ENCODE data around the gene PRAMEF17.
"Not testable (repeated sequence)": the region's sequence is repeated elsewhere in the genome, so short reads cannot be mapped to it uniquely, and the experiment has no call there.

The PRAMEF17 gene, protein sequence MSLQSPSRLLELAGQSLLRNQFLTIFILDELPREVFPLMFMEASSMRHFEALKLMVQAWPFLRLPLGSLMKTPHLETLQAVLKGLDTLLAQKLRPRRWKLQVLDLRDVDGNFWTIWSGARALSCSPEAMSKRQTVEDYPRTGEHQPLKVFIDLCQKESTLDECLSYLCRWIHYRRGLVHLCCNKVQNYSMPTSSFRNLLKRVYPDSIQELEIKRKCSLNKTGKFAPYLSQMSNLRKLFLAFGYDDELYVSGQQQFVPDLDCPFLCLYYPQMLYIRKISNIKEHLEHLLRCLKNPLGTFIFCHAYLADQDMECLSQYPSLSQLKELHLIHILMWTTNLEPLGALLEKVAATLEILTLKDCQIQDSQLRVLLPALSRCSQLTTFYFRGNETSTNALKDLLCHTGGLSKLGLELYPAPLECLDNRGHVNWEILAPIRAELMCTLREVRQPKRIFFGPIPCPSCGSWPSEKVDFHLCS

DNA sequence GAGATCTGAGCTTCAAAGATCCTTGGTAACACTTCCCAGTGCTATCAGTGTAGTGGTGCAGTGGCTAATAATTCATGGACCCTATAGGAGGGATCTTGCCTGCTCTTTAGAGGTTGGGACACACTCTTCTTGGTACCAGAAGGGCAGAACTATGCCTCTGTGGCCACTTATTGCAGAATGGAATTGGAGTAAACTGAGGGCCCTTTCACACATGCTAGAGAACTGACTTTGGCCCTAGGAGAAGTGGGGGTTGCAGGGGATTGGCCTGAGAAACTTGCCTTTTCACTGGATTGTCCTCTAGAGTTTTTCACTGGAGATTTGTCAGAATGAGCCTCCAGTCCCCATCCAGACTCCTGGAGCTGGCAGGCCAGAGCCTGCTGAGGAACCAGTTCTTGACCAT, at the start of gene PRAMEF17:
PRAMEF17 (plus strand) TSS at position 301 of the 400 bp plus-strand sequence; CDS start at position 327, 26 bp downstream.
- DNase-seq (ENCODE audit: low read depth in 2 of 2): not testable (repeated sequence)

DNA sequence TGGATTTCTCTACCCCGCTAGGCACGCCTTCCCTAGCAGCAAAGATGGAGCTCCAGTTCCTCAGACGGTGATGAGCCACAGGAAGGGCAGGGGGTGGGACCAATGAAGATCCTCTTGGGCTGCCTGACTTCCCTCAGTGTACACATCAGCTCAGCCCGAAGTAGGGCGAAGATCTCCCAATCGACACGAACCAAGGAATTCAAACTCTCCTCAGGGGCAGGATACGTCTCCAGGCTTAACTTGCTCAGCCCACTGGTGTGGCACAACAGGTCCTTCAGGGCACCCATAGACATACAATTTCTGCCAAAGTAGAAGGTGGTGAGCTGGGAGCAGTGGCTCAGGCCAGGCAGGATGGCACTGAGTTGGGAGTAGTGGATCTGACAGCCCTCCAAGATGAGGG, 46.9 kb upstream of the PRAMEF17 start:
- not testable (repeated sequence) for DNase-seq (ENCODE audit: low read depth in 2 of 2)

DNA sequence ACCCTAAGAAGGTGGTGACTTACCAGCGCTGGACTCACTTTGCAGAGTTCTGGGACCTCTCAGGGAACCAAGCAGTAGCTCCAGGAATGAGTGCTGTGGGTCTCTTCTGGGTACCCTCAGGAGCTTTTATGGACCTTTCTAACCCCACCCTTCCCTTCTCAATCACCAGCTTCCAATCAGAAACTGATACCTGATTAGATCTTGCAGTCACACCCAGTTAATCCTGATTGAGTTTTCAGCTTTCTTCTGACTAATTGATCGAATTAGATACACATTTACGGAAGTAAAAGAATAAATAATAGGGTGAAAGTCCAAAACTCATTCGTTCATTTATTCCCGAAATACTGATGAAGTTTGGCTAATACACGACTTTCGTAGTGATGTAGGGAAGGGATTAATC, 42.4 kb upstream of the PRAMEF17 start, which contains the start of gene PRAMEF14:
PRAMEF14 (minus strand) TSS at position 101 of the 400 bp plus-strand sequence. CDS start 1,820 bp downstream, outside the sequence.
- not testable (repeated sequence) for DNase-seq (ENCODE audit: low read depth in 2 of 2)

DNA sequence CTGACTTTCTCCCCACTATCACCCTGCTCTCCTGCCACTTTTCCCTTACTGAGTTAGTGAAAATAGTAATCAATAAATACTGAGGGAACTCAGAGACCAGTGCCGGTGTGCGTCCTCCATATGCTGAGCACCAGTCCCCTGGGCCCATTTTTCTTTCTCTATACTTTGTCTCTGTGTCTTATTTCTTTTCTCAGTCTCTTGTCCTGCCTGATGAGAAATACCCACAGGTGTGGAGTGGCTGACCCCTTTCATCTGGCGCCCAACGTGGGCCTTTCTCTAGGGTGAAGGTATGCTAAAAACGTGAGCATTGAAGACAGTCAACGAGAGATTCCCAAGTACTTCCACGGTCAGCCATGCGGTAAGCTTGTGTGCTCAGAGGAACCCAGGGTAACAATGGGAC, 36.0 kb upstream of the PRAMEF17 start:
- DNase-seq (ENCODE audit: low read depth in 2 of 2): not testable (repeated sequence)

DNA sequence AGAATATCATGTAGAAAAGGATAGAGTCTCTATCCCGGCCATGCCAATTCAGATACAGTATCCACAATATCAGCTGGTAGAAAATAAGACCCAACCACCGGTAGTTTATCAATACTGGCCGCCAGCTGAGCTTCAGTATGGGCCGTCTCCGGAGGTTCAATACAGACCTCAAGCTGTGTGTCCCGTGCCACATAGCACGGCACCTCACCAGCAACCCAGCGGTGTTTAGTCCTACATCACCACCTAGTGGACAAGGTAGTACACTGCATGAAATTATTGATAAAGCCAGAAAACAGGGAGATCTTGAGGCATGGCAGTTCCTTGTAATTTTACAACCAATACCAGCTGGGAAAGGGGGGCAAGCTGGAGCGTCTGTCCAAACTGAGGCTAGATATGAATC, 35.0 kb upstream of the PRAMEF17 start:
- DNase-seq (ENCODE audit: low read depth in 2 of 2): not testable (repeated sequence)

DNA sequence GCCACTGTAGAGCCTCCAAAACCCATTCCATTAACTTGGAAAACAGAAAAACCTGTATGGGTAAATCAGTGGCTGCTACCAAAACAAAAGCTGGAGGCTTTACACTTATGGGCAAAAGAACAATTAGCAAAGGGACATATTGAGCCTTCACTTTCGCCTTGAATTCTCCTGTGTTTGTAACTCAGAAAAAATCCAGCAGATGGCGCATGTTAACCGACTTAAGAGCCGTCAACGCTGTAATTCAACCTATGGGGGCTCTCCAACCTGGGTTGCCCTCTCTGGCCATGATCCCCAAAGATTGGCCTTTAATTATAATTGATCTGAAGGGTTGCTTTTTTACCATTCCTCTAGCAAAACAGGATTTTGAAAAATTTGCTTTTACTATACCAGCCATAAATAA, 32.7 kb upstream of the PRAMEF17 start:
- DNase-seq (ENCODE audit: low read depth in 2 of 2): not testable (repeated sequence)

DNA sequence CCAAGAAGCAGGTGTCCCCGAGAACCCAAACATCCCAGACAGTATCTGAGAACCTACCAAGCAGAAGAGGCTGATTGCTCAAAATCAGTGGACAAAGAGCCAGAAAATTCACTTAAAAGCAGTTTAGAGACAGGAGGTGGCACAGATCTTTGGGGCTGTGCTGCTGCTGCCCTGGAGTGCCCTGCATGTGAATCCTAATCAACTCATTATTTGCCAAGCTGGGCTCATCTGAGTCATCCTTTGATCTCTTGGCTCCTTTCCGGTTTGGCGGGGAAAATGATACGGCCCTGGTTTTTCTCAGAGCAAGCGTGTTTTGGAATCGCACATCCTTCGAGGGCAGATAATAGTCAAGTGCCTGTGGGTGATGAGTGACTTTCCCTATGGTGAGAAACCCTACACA, 27.1 kb upstream of the PRAMEF17 start:
- DNase-seq (ENCODE audit: low read depth in 2 of 2): not testable (repeated sequence)

DNA sequence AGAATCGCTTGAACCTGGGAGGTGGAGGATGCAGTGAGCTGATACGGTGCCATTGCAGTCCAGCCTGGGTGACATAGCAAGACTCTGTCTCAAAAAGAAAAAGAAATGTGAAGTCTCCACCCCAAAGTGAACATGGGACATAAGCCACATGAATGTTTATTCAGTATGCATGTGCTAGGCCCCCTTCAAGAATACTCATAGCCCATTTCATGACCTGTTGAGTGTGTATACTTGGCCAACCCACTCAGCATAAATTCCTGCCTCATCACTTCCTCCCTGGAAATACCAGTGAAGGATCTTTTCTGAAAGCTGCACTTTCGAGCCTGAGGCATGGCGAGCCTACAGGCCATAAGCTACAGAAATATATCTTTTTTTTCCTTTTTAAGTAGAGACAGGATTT, 24.5 kb upstream of the PRAMEF17 start:
- not testable (repeated sequence) for DNase-seq (ENCODE audit: low read depth in 2 of 2)

DNA sequence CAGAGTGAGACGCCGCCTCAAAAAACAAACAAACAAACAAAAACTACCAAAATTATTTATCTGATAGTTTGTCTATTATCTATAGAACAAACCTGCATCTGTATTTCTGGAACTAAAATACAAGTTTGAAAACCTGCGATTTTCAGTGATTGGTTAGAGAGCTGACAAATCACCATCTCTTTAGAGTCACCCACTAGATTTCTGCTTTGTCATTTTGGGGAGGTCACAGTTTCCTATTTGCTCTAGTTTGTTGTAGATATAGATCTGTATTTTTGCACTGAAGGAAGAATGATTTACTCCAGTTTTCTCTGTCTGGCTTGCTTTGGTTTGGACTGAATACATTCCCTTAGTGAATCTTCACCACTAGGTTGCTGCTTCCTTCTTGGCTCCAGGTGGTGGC, 22.9 kb upstream of the PRAMEF17 start:
- DNase-seq (ENCODE audit: low read depth in 2 of 2): not testable (repeated sequence)

DNA sequence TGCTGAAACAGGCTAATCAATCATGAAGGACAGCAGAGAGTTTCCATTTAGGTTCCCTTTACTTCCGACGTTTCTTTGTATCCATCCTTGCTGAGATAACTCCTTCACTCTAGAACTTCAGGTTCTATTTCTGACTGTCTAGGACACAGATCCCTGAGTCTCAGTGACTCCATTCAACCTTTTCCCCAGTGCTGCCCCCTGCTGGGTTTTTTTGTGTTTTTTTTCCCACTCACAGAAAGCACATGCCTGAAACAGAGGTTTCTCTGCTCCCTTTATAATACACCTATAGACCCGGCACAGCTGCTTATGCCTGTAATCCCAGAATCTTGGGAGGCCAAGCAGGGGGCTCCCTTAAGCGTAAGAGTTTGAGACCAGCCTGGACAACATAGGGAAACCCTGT, 20.9 kb upstream of the PRAMEF17 start:
- not testable (repeated sequence) for DNase-seq (ENCODE audit: low read depth in 2 of 2)

DNA sequence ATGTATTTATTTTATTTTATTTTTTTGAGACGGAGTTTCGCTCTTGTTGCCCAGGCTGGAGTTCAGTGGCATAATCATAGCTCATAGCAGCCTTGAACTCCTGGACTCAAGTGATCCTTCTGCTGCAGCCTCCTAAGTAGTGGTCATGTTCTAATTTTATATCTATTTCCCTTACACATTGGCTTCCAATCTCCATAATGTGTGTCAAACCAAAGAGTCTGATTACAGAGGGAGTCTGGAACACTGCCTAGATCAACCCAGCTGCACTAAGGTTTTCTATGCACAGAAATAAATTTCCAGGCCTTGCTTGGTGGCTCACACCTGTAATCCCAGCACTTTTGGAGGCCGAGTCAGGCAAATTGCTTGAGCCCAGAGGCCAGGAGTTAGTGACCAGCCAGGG, 10.4 kb upstream of the PRAMEF17 start:
- DNase-seq (ENCODE audit: low read depth in 2 of 2): not testable (repeated sequence)

DNA sequence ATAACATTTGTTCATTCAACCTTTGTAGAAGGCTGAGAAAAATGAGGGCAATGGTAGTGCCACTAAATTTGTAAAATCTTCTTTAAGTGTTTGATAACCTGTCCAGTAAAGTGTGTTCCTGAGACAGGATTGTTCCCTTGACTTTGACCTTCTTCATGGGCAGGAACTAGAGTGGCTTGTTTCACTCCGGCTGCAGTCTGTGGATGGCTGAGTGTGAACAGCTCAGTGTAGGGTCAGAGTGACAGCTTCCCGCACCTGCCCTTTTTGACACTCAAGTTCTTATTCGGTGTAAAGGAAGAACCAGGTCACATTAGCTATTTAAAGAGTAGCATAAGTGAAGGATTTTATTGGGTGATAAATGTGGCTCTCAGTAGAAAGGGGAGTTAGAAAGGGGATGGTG, 9.1 kb upstream of the PRAMEF17 start:
- DNase-seq (ENCODE audit: low read depth in 2 of 2): not testable (repeated sequence)

DNA sequence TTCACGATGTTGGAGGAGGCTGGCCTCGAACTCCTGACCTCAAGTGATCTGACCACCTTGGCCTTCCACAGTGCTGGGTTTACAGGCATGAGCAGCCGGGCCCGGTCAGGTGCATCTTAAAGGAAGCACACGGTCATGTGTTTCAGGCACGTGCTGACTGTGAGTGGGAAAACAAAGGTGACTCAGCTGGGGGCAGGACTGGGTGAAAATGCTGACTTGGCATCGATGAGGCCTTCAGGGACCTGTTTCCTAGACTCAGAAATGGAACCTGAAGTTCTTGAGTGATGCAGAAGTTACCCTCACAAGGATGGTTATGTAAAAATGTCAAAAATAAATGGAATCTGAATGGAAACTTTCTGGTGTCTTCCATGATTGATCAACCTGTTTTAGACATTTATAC, 3.6 kb downstream of the PRAMEF17 start:
- not testable (repeated sequence) for DNase-seq (ENCODE audit: low read depth in 2 of 2)

DNA sequence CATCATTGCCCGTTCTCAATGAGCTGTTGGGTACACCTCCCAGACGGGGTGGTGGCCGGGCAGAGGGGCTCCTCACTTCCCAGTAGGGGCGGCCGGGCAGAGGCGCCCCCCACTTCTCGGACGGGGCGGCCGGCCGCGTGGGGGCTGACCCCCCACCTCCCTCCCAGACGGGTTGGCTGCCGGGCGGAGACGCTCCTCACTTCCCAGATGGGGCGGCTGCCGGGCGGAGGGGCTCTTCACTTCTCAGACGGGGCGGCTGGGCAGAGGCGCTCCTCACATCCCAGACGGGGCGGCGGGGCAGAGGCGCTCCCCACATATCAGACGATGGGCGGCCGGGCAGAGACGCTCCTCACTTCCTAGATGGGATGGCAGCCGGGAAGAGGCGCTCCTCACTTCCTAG, 5.3 kb downstream of the PRAMEF17 start:
- DNase-seq (ENCODE audit: low read depth in 2 of 2): not testable (repeated sequence)

DNA sequence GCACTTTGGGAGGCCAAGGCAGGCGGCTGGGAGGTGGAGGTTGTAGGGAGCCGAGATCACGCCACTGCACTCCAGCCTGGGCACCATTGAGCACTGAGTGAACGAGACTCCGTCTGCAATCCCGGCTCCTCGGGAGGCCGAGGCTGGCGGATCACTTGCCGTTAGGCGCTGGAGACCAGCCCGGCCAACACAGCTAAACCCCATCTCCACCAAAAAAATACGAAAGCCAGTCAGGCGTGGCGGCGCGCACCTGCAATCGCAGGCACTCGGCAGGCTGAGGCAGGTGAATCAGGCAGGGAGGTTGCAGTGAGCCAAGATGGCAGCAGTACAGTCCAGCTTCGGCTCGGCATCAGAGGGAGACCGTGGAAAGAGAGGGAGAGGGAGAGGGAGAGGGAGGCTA, 5.9 kb downstream of the PRAMEF17 start:
- DNase-seq (ENCODE audit: low read depth in 2 of 2): not testable (repeated sequence)

DNA sequence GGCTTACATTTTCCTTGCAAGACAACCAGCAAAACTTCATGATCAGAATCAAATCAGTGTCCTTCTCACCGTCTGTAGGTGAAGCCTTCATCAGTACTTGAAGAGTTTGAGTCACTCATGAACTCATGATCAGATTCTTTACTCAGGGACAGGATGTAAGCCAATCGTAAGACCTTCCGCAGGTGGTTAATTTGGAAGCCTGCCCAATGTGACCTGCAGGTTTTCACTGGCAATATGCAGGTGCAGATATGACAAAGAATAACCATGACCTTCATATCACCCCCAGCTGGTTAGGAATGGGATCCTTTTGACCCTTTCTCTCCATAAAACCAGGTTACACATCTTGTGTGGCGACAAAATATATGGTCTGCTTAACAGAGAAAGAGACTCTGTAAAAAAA, 18.4 kb downstream of the PRAMEF17 start:
- DNase-seq (ENCODE audit: low read depth in 2 of 2): no peak

DNA sequence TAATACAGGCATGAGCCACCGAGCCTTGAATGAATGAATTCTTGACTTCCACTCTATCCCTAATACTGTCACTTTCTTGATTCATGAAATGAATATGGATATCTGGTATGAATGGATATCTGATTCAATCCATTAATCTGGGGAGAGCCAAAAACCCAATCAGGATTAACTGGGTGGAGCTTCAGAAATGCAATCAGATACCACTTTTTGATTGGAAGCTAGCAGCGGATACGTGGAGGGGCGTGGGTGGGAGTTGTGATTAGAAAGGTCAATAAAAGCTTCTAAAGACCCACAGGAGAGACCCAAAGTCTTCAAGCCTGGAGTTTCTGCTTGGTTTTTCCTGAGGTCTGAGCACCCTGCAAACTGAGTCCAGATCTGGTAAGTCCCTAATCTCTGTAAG, 20.7 kb downstream of the PRAMEF17 start, which contains the start of gene PRAMEF20:
PRAMEF20 (plus strand) TSS at position 301 of the 400 bp plus-strand sequence. CDS start 5,905 bp downstream, outside the sequence.
- not testable (repeated sequence) for DNase-seq (ENCODE audit: low read depth in 2 of 2)

DNA sequence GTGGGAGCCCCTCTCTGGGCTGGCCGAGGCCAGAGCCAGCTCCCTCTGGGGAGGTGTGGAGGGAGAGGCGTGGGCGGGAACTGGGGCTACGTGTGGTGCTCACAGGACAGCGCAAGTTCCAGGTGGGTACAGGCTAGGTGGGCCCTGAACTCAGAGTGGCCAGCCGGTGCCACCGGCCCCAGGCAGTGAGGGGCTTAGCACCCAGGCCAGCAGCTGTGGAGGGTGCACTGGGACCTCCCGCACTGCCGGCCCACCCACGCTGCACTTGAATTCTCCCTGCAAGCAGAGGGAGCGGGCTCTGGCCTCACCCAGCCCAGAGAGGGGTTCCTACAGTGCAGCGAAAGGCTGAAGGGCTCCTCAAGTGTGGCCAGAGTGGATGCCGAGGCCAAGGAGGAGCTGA, 41.1 kb downstream of the PRAMEF17 start:
- DNase-seq (ENCODE audit: low read depth in 2 of 2): no peak

DNA sequence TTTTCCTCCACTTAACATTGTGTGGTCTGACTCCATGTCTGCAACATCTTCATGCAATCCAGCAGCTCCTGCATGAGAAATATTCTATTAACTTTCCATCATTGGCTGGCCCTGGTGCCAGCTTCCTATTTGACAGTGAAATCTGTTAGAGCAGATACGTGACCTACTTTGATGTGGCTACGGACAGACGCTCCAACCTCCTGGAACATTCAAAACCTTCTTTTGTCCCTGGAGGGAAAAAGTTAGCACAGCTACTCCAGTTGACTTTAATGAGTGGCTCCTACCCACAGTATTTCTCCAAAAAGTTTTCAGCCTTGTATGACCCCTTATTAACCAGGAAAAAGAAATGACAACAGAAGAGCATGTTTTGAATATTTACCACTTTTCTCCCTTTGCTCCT, 42.8 kb downstream of the PRAMEF17 start:
- no peak for DNase-seq (ENCODE audit: low read depth in 2 of 2)

DNA sequence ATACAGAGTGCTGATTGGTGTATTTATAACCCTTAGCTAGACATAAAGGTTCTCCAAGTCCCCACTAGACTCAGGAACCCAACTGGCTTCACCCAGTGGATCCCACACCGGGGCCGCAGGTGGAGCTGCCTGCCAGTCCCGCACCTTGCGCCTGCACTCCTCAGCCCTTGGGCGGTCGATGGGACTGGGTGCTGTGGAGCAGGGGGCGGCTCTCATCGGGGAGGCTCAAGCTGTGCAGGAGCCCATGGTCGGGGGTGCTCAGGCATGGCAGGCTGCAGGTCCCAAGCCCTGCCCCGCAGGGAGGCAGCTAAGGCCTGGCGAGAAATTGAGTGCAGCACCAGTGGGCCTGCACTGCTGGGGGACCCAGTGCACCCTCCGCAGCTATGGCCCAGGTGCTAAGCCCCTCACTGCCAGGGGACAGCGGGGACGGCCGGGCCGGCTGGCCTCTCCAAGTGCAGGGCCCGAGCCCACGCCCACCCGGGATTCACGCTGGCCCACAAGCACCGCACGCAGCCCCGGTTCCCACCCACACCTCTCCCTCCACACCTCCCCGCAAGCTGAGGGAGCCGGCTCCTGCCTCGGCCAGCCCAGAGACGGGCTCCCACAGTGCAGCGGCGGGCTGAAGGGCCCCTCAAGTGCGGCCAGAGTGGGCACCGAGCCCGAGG, 44.4 kb downstream of the PRAMEF17 start:
- DNase-seq (ENCODE audit: low read depth in 2 of 2): not testable (repeated sequence)

DNA sequence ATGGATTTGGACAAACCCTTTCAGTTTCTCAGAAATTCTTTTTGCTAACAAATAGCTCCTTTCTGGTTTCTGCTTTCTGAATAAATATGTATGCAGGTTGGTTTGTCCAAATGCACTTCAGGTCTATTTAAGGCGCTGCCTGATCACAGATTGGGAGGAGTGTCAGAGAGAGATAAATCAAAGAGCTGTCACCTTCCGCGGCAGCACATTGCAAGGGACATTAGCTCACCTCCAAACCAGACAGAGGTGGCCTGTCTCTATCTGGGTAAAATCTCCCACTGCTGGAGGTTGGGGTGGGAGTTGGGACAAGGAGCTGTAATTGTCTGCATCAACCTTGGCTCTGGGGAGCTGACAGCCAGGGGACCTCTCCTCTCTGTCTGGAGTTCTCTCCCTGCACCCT, 46.0 kb downstream of the PRAMEF17 start:
- no peak for DNase-seq (ENCODE audit: low read depth in 2 of 2)

DNA sequence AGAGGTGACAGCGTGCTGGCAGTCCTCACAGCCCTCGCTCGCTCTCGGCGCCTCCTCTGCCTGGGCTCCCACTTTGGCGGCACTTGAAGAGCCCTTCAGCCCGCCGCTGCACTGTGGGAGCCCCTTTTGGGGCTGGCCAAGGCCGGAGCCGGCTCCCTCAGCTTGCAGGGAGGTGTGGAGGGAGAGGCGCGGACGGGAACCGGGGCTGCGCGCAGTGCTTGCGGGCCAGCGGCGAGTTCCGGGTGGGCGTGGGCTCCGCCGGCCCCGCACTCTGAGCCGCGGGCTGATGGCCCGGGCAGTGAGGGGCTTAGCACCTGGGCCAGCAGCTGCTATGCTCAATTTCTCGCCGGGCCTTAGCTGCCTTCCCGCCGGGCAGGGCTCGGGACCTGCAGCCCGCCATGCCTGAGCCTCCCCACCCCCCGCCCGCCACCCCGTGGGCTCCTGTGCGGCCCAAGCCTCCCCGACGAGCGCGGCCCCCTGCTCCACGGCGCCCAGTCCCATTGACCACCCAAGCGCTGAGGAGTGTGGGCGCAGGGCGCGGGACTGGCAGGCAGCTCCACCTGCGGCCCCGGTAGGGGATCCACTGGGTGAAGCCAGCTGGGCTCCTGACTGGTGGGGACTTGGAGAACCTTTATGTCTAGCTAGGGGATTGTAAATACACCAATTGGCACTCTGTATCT, 49.8 kb downstream of the PRAMEF17 start:
- not testable (repeated sequence) for DNase-seq (ENCODE audit: low read depth in 2 of 2)

All from stimulated activated CD8-positive, alpha-beta memory T cell treated with anti-CD3 and anti-CD28 coated beads, Interleukin-15, amount 100 ng/mL, for 48 hours (primary cell).